Caco-2 (cell line): ENCODE results near the gene KRT25. TPM values are rescaled to one million over a fixed set of nuclear protein-coding genes. Genes with fewer than 3 reads are reported as not detected.

Experiments used
- BruUV-seq: library from RNA; stranded (reverse); fragments of 400-500 nt; replicated peaks from 2 replicates; lab custom pipeline; 2021; lab: Mats Ljungman, UMichigan
- CTCF ChIA-PET: fragments of 300-600 bp; sonication (Branson Sonifier 250); formaldehyde crosslinking; loops from one replicate; lab custom pipeline; 2022; ENCODE audit warnings: antibody characterized with exemption; lab: Charles Lee
- POLR2A ChIA-PET: fragments of 300-600 bp; sonication (Branson Sonifier 250); formaldehyde crosslinking; loops from one replicate; lab custom pipeline; 2022; ENCODE audit warnings: antibody characterized with exemption; lab: Charles Lee
- DNase-seq, 2 experiments: peaks; one replicate each; pipeline versions ENCODE4 v3.0.0 to v3.0.0-alpha.2; 2020 to 2022
- H3K27me3 ChIP-seq: replicated peaks from 2 replicates; pipeline ENCODE4 v1.6.0; 2011; ENCODE audit warnings: low read length; ENCODE audit not compliant: control insufficient read depth, insufficient read depth
- H3K36me3 ChIP-seq: 2 replicates; pipeline ENCODE4 v1.5.1; 2011; ENCODE audit warnings: low read length; ENCODE audit not compliant: control insufficient read depth, insufficient read depth
- H3K4me1 ChIP-seq: fragments of 250-450 bp; sonication (Bioruptor Pico); 2 replicates; pipeline ENCODE4 v1.5.1; 2020; ENCODE audit warnings: mild to moderate bottlenecking
- H3K4me3 ChIP-seq: 2 replicates; pipeline ENCODE4 v1.5.1; 2011; ENCODE audit warnings: low read depth, mild to moderate bottlenecking, control low read depth, low read length
- H3K9me3 ChIP-seq: fragments of 250-450 bp; sonication (Bioruptor Pico); 2 replicates; pipeline ENCODE4 v1.5.1; 2020; ENCODE audit warnings: mild to moderate bottlenecking, moderate library complexity
- H3K27ac Mint-ChIP-seq: one replicate; pipeline ENCODE4 v1.8.0; 2022; ENCODE audit warnings: mixed read lengths; ENCODE audit not compliant: unreplicated experiment
- H3K27me3 Mint-ChIP-seq: one replicate; pipeline ENCODE4 v1.8.0; 2022; ENCODE audit warnings: mixed read lengths; ENCODE audit not compliant: insufficient read depth, unreplicated experiment
- H3K36me3 Mint-ChIP-seq: one replicate; pipeline ENCODE4 v1.8.0; 2022; ENCODE audit warnings: mild to moderate bottlenecking, mixed read lengths; ENCODE audit not compliant: insufficient read depth, unreplicated experiment
- H3K4me1 Mint-ChIP-seq: one replicate; pipeline ENCODE4 v1.8.0; 2022; ENCODE audit warnings: low read depth, mixed read lengths; ENCODE audit not compliant: unreplicated experiment
- H3K4me3 Mint-ChIP-seq: one replicate; pipeline ENCODE4 v1.8.0; 2022; ENCODE audit warnings: mild to moderate bottlenecking, moderate library complexity, mixed read lengths; ENCODE audit not compliant: unreplicated experiment
- H3K9me3 Mint-ChIP-seq: one replicate; pipeline ENCODE4 v1.8.0; 2022; ENCODE audit warnings: mixed read lengths; ENCODE audit not compliant: unreplicated experiment
- CTCF ChIP-seq, 2 experiments: fragments of 200-600 bp in 1 of 2; IDR thresholded peaks; 1 replicate in 1 of 2; 2 replicates in 1 of 2; pipeline versions ENCODE4 v1.5.1 to v1.8.0; 2011 to 2022; ENCODE audit warnings: antibody characterized with exemption in 1 of 2, control low read depth in 1 of 2, inconsistent platforms in 1 of 2, low read depth in 1 of 2, low read length in 1 of 2, mild to moderate bottlenecking in 1 of 2, moderate library complexity in 1 of 2; ENCODE audit not compliant: insufficient read depth in 1 of 2, severe bottlenecking in 1 of 2, unreplicated experiment in 1 of 2
- intact Hi-C: fragments of 100-400 bp; cut with micrococcal nuclease; formaldehyde crosslinking; loops from one replicate; pipeline ENCODE4 v1.10.0; 2022; ENCODE audit not compliant: unreplicated experiment
- total RNA-seq: library from RNA; stranded (reverse); gene quantifications from 2 replicates; pipeline ENCODE4 v1.2.3, GENCODE V29; 2022

KRT25 gene
- total RNA-seq, 1 experiment from 2014 or later, result not detected

DNA sequence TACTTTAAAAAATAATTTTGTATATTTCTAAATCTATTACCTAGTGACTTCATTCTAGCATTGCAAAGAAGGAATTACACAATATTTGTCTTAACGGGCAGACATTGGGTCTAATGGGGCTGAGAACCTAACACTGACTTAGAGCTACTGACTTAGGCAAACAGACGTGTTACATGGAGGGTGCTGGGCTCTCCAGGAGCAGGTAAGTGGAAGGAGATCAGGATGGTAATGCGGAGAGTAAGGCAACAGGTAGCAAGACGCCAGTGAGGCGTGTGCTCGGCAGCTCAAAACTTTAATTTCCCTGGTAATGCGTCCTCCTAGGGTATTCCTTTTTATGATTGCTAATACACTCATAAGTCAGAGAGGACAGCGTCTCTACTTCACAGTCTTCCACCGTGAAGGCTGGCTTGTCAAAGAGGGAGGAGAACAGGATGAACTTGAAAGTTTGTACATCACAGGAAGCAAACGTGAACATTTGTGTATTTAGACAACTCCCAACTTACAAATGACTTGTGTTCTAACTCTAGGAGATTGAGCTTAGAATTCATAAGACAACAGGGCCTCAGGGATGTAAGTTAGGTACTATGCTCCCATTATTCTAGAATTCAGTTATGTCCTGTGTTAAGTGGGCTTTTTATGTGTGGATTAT lies 40.0 kb upstream of the KRT25 start:
- Mint-ChIP-seq H3K36me3 (no peaks in the 10 kb centered on the region), H3K27me3 (peaks cover 9% of the 10 kb centered on the region), H3K27ac (no peak overlapping the region), H3K4me3 (no peak overlapping the region), H3K9me3 (no peaks in the 10 kb centered on the region), H3K4me1 (no peaks in the 10 kb centered on the region)
- H3K9me3 ChIP-seq, result no peaks in the 10 kb centered on the region
- POLR2A ChIA-PET, result interaction anchor here (1.0 kb wide), 1 partner anchor 893 kb away, joined by 3 read pairs; the partner anchor contains the start of gene EIF1
- no peaks in the 10 kb centered on the region for H3K36me3 ChIP-seq
- CTCF ChIA-PET, result interaction anchor here (0.6 to 1.2 kb wide), 3 partner anchors 178 to 180 kb away, joined by 3 to 5 read pairs (median 3); no protein-coding TSS in a partner anchor
- no peak for TF ChIP-seq CTCF (IDR thresholded peaks at IDR 0.05; ENCODE audit: insufficient read depth in 1 of 2, low read depth in 1 of 2, low read length in 1 of 2, severe bottlenecking in 1 of 2, unreplicated experiment in 1 of 2)
- no peaks in the 10 kb centered on the region for H3K27me3 ChIP-seq
- no peaks in the 10 kb centered on the region for H3K4me1 ChIP-seq
- DNase-seq, result no peak
- BruUV-seq, result no TSS peak
- no peak overlapping the region for H3K4me3 ChIP-seq
- intact Hi-C loops, result no loop called here

GRCh38 chr17:40794466-40794865 lies 39.3 kb upstream of the KRT25 start:
- no peaks in the 10 kb centered on the region for H3K9me3 Mint-ChIP-seq
- H3K4me1 Mint-ChIP-seq, result no peaks in the 10 kb centered on the region
- CTCF ChIA-PET, result interaction anchor here (0.6 to 1.2 kb wide), 2 partner anchors 177 to 179 kb away, joined by 3 to 5 read pairs; no protein-coding TSS in a partner anchor
- Histone ChIP-seq H3K4me3 (no peak overlapping the region), H3K9me3 (no peaks in the 10 kb centered on the region), H3K4me1 (no peaks in the 10 kb centered on the region), H3K27me3 (no peaks in the 10 kb centered on the region), H3K36me3 (no peaks in the 10 kb centered on the region)
- intact Hi-C loops, result no loop called here
- no TSS peak for BruUV-seq
- POLR2A ChIA-PET, result no interaction called here
- H3K36me3 Mint-ChIP-seq, result no peaks in the 10 kb centered on the region
- H3K27ac Mint-ChIP-seq, result no peak overlapping the region
- H3K4me3 Mint-ChIP-seq, result no peak overlapping the region
- H3K27me3 Mint-ChIP-seq, result peaks cover 9% of the 10 kb centered on the region
- no peak for DNase-seq
- no peak for TF ChIP-seq CTCF (IDR thresholded peaks at IDR 0.05; ENCODE audit: insufficient read depth in 1 of 2, low read depth in 1 of 2, low read length in 1 of 2, severe bottlenecking in 1 of 2, unreplicated experiment in 1 of 2)

DNA sequence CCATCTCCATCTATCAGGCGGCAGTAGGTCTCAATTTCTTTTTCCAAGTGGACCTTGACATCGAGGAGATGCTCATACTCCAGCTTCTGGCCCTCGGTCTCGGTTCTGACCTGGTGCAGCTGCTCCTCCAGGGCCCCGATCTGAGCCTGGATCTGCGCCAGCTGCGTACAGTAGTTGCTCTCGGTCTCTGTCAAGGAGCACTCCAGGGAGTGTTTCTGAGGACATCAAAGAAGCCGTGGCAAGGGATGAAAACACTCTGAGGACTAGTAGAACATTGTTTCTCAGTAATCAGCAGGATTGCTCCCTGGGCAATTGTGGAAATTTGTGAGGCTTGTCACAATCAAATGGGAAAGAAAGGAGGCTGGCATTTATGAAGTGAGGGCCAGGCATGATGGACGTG lies 38.7 kb upstream of the KRT25 start:
- Histone ChIP-seq H3K36me3 (no peaks in the 10 kb centered on the region), H3K27me3 (no peaks in the 10 kb centered on the region), H3K9me3 (no peaks in the 10 kb centered on the region), H3K4me3 (no peak overlapping the region), H3K4me1 (no peaks in the 10 kb centered on the region)
- intact Hi-C loops, result no loop called here
- CTCF ChIA-PET, result no interaction called here
- TF ChIP-seq CTCF (IDR thresholded peaks at IDR 0.05; ENCODE audit: insufficient read depth in 1 of 2, low read depth in 1 of 2, low read length in 1 of 2, severe bottlenecking in 1 of 2, unreplicated experiment in 1 of 2), result no peak
- H3K4me1 Mint-ChIP-seq, result no peaks in the 10 kb centered on the region
- DNase-seq, result no peak
- peaks cover 9% of the 10 kb centered on the region for H3K27me3 Mint-ChIP-seq
- H3K36me3 Mint-ChIP-seq, result no peaks in the 10 kb centered on the region
- no peaks in the 10 kb centered on the region for H3K9me3 Mint-ChIP-seq
- H3K4me3 Mint-ChIP-seq, result no peak overlapping the region
- POLR2A ChIA-PET, result interaction anchor here (0.6 kb wide), 1 partner anchor 169 kb away, joined by 3 read pairs; no protein-coding TSS in a partner anchor
- no TSS peak for BruUV-seq
- H3K27ac Mint-ChIP-seq, result no peak overlapping the region
